B cell (primary cell): ENCODE data around the gene TMED9. TPM values are rescaled to one million over a fixed set of nuclear protein-coding genes. Genes with fewer than 3 reads are reported as not detected.
"Not testable (repeated sequence)": the region's sequence is repeated elsewhere in the genome, so short reads cannot be mapped to it uniquely, and the experiment has no call there.

Experiments
- ATAC-seq: fragments of 200-7000 bp; cut with Tn5 transposase; one replicate; pipeline ENCODE4 v1.10.0; 2021; ENCODE audit warnings: low read depth, mild to moderate bottlenecking, moderate number of reproducible peaks, moderate library complexity
- CTCF ChIA-PET: fragments of 350-600 bp; sonication (Branson Sonifier 250); formaldehyde crosslinking; loops from one replicate; lab custom pipeline; 2021; ENCODE audit warnings: antibody characterized with exemption, inconsistent platforms; lab: Charles Lee
- POLR2A ChIA-PET: fragments of 350-600 bp; sonication (Branson Sonifier 250); formaldehyde crosslinking; loops from one replicate; lab custom pipeline; 2021; ENCODE audit warnings: antibody characterized with exemption; lab: Charles Lee
- DNase-seq: peaks from one replicate; pipeline ENCODE4 v3.0.0; 2013
- H2AFZ ChIP-seq: 2 replicates; pipeline ENCODE4 v1.6.1; 2012; ENCODE audit warnings: mild to moderate bottlenecking, low read depth, low read length; ENCODE audit not compliant: insufficient read depth, poor library complexity, severe bottlenecking
- H3K27ac ChIP-seq, 2 donors: 1 replicate in 1 of 2; 2 replicates in 1 of 2; pipeline ENCODE4 v1.5.1; 2012 to 2013; ENCODE audit warnings: low read length in 2 of 2, mild to moderate bottlenecking in 2 of 2, moderate library complexity in 1 of 2
- H3K27me3 ChIP-seq, 4 experiments: fragments of 200-600 bp in 1 of 4; sonication (generic) in 1 of 4; replicated peaks in 1 of 4; 1 replicate in 2 of 4; 2 replicates in 2 of 4; pipeline versions ENCODE4 v1.6.1 to v1.7.0; 2013 to 2016; ENCODE audit warnings: low read length in 3 of 4, mild to moderate bottlenecking in 2 of 4, mixed read lengths in 1 of 4, moderate library complexity in 1 of 4; ENCODE audit not compliant: insufficient read depth in 4 of 4, control insufficient read depth in 3 of 4; ENCODE audit errors: control extremely low read depth in 1 of 4
- H3K36me3 ChIP-seq, 2 experiments: replicated peaks in 1 of 2; 1 replicate in 1 of 2; 2 replicates in 1 of 2; pipeline versions ENCODE4 v1.6.1 to v1.7.1; 2013; ENCODE audit warnings: low read length in 1 of 2; ENCODE audit not compliant: insufficient read depth in 2 of 2, control insufficient read depth in 1 of 2; ENCODE audit errors: control extremely low read depth in 1 of 2, extremely low read depth in 1 of 2
- H3K4me1 ChIP-seq, 2 donors: fragments of 200-600 bp in 1 of 2; sonication (generic) in 1 of 2; 1 replicate in 1 of 2; 2 replicates in 1 of 2; pipeline versions ENCODE4 v1.5.1 to v1.6.1; 2013 to 2017; ENCODE audit warnings: low read length in 2 of 2; ENCODE audit not compliant: control insufficient read depth in 2 of 2, insufficient read depth in 2 of 2
- H3K4me2 ChIP-seq: replicated peaks from 2 replicates; pipeline ENCODE3; 2012; ENCODE audit warnings: mild to moderate bottlenecking, low read depth, low read length; ENCODE audit not compliant: poor library complexity, severe bottlenecking
- H3K4me3 ChIP-seq, 5 experiments: fragments of 200-600 bp in 1 of 5; sonication (generic) in 1 of 5; 1 replicate in 3 of 5; 2 replicates in 2 of 5; pipeline versions ENCODE4 v1.5.1 to v1.7.0; 2011 to 2016; ENCODE audit warnings: low read length in 4 of 5, mild to moderate bottlenecking in 4 of 5, low read depth in 2 of 5, control low read depth in 1 of 5, moderate library complexity in 1 of 5; ENCODE audit not compliant: insufficient read depth in 1 of 5; ENCODE audit errors: control extremely low read depth in 1 of 5, extremely low read depth in 1 of 5
- H3K79me2 ChIP-seq: fragments of 200-600 bp; sonication (generic); one replicate; pipeline ENCODE4 v1.6.0; 2016; ENCODE audit warnings: low read length; ENCODE audit not compliant: control insufficient read depth, insufficient read depth
- H3K9ac ChIP-seq: fragments of 200-600 bp; sonication (generic); 2 replicates; pipeline ENCODE4 v1.6.1; 2017; ENCODE audit warnings: mild to moderate bottlenecking, low read length, moderate library complexity
- H3K9me3 ChIP-seq, 3 donors: one replicate each; pipeline versions ENCODE4 v1.6.1 to v1.7.1; 2013; ENCODE audit warnings: low read length in 2 of 3; ENCODE audit not compliant: control insufficient read depth in 2 of 3, insufficient read depth in 1 of 3; ENCODE audit errors: control extremely low read depth in 1 of 3
- H4K20me1 ChIP-seq: 2 replicates; pipeline ENCODE4 v1.6.0; 2012; ENCODE audit warnings: mild to moderate bottlenecking, low read length; ENCODE audit not compliant: insufficient read depth, control insufficient read depth, poor library complexity, severe bottlenecking
- H3K27ac Mint-ChIP-seq: one replicate; pipeline ENCODE4 v1.8.0; 2021; ENCODE audit warnings: mixed read lengths
- H3K27me3 Mint-ChIP-seq: one replicate; pipeline ENCODE4 v1.8.0; 2021; ENCODE audit warnings: mixed read lengths
- H3K4me1 Mint-ChIP-seq: one replicate; pipeline ENCODE4 v1.8.0; 2021; ENCODE audit warnings: mixed read lengths
- H3K4me3 Mint-ChIP-seq: one replicate; pipeline ENCODE4 v1.8.0; 2021; ENCODE audit warnings: mixed read lengths
- H3K9me3 Mint-ChIP-seq: one replicate; pipeline ENCODE4 v1.8.0; 2022; ENCODE audit warnings: mixed read lengths; ENCODE audit not compliant: insufficient read depth
- EZH2 ChIP-seq: IDR thresholded peaks from 2 replicates; pipeline ENCODE4 v1.6.1; 2012; ENCODE audit warnings: borderline replicate concordance, low read depth, mild to moderate bottlenecking, moderate library complexity, low read length; ENCODE audit not compliant: insufficient read depth, poor library complexity, severe bottlenecking
- WGBS: methylation state at CpG from one replicate; pipeline ENCODE4 v1.1.5; 2013; ENCODE audit warnings: missing lambda C conversion rate; ENCODE audit not compliant: insufficient coverage; 5-methylcytosine and 5-hydroxymethylcytosine counted together
- intact Hi-C: fragments of 100-400 bp; cut with micrococcal nuclease; formaldehyde crosslinking; loops from one replicate; pipeline ENCODE4 v1.10.0; 2022
- polyA plus RNA-seq: library from polyadenylated mRNA; depleted of rRNA; stranded (reverse); fragments of >200 nt; gene quantifications from 2 replicates; pipeline ENCODE4 v1.2.3, GENCODE V29; 2012
- total RNA-seq, 2 donors: library from RNA; stranded (reverse); fragments of 120-200 nt in 1 of 2; gene quantifications; 1 replicate in 1 of 2; 2 replicates in 1 of 2; pipeline versions ENCODE4 v1.2.3 to v1.2.4, GENCODE V29; 2013 to 2022
- TF ChIP-seq, protein P1 (sequence below): fragments of 200-600 bp; IDR thresholded peaks from one replicate; pipeline ENCODE4 v1.8.0; 2022; ENCODE audit warnings: antibody characterized with exemption, mild to moderate bottlenecking

The TMED9 gene
- total and polyA plus RNA-seq, 2 donors (not counting 1 experiment from before 2014, with no cell fraction given), result 54.7 to 67.6 TPM

DNA sequence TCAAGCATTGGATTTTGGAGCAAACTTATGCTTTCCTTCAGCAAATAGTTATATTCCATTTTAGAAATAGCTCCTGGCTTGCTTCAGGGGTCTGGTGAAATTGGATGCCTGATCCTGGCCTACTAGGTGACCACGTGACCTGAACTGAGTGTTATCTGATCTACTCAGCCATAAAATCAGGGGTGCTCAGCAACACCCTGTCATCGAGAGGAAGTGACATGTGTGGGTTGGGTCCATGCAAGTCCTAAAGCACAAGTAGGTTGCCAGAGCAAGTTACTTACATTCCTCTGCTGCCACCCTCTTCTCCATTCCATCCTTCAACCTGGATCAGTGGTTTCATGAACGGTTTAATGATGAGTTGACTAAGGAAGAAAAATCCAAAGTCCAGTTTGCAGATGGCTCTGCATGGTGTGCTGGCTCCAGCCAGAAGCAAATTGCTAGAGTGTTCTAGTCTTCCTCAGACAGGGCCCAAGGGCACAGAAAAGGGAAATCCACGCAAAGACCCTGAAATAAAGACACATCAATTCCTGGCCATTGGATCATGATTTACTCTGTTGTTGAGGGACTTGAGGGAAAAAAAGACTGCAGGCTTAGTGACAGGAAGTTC lies 34.9 kb upstream of the TMED9 start:
- Mint-ChIP-seq H3K4me1 (peaks cover 22% of the 10 kb centered on the region), H3K27me3 (no peaks in the 10 kb centered on the region), H3K9me3 (no peaks in the 10 kb centered on the region), H3K27ac (no peak overlapping the region), H3K4me3 (no peak overlapping the region)
- Histone ChIP-seq H2AFZ (no peak overlapping the region), H3K4me1 (peaks cover 14 to 18% of the 10 kb centered on the region in 2 donors), H3K9ac (no peak overlapping the region), H3K36me3 (peaks cover 0 to 9% of the 10 kb centered on the region in 2 experiments), H3K4me3 (no peak overlapping the region), H3K27me3 (no peaks in the 10 kb centered on the region), H3K79me2 (peaks cover 33% of the 10 kb centered on the region), H4K20me1 (peaks cover 16% of the 10 kb centered on the region), H3K9me3 (peaks cover 0 to 4% (median 0%) of the 10 kb centered on the region in 3 donors), H3K4me2 (no peak overlapping the region), H3K27ac (no peak overlapping the region)
- TF ChIP-seq EZH2, result no peak
- TF ChIP-seq, protein P1, sequence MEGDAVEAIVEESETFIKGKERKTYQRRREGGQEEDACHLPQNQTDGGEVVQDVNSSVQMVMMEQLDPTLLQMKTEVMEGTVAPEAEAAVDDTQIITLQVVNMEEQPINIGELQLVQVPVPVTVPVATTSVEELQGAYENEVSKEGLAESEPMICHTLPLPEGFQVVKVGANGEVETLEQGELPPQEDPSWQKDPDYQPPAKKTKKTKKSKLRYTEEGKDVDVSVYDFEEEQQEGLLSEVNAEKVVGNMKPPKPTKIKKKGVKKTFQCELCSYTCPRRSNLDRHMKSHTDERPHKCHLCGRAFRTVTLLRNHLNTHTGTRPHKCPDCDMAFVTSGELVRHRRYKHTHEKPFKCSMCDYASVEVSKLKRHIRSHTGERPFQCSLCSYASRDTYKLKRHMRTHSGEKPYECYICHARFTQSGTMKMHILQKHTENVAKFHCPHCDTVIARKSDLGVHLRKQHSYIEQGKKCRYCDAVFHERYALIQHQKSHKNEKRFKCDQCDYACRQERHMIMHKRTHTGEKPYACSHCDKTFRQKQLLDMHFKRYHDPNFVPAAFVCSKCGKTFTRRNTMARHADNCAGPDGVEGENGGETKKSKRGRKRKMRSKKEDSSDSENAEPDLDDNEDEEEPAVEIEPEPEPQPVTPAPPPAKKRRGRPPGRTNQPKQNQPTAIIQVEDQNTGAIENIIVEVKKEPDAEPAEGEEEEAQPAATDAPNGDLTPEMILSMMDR, result no peak
- POLR2A ChIA-PET, result no interaction called here
- no peak for DNase-seq
- CTCF ChIA-PET, result interaction anchor here (1.4 kb wide), 1 partner anchor 9 kb away, joined by 4 read pairs; no protein-coding TSS in a partner anchor
- intact Hi-C loops, result no loop called here
- ATAC-seq, result no peak
- WGBS, result 38% methylated on average over 1 of the region's 4 CpGs

DNA sequence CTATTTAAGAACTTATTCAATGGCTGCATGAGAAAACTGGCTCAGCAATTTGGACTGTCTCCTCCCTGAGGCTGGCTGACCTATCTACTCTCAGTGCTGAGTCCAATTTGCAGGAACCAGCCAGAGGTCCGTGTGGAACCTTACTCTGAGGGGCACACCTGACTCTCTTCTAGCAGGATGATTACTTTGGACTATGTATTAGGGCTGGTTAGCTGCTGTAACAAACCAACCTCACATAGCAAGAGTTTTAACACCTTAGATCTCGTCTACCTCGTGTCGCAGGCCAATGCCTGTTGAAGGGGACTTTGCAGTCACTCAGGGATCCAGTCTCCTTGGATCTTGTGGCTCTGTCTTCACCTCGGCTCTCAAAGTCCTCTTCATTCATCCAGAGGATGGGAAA lies 34.2 kb upstream of the TMED9 start:
- no peak for ATAC-seq
- no peak for TF ChIP-seq EZH2
- TF ChIP-seq, protein P1, result no peak
- Histone ChIP-seq H3K36me3 (peaks cover 0 to 2% of the 10 kb centered on the region in 2 experiments), H3K9me3 (peaks cover 0 to 4% (median 0%) of the 10 kb centered on the region in 3 donors), H3K27ac (no peak overlapping the region), H2AFZ (no peak overlapping the region), H3K4me1 (peaks cover 12 to 16% of the 10 kb centered on the region in 2 donors), H3K4me3 (no peak overlapping the region), H3K79me2 (peaks cover 27% of the 10 kb centered on the region), H4K20me1 (peaks cover 11% of the 10 kb centered on the region), H3K27me3 (no peaks in the 10 kb centered on the region), H3K9ac (no peak overlapping the region), H3K4me2 (no peak overlapping the region)
- ChIA-PET CTCF (interaction anchor here (0.8 to 1.0 kb wide), 2 partner anchors 48 to 153 kb away, joined by 3 read pairs; no protein-coding TSS in a partner anchor), POLR2A (interaction anchor here (0.5 kb wide), 1 partner anchor 558 kb away, joined by 3 read pairs; no protein-coding TSS in a partner anchor)
- H3K27ac Mint-ChIP-seq, result no peak overlapping the region
- no peak for DNase-seq
- no peaks in the 10 kb centered on the region for H3K9me3 Mint-ChIP-seq
- peaks cover 16% of the 10 kb centered on the region for H3K4me1 Mint-ChIP-seq
- H3K27me3 Mint-ChIP-seq, result no peaks in the 10 kb centered on the region
- no CpG with 5 or more reads among the region's 5 CpGs for WGBS
- intact Hi-C loops, result no loop called here
- H3K4me3 Mint-ChIP-seq, result no peak overlapping the region

DNA sequence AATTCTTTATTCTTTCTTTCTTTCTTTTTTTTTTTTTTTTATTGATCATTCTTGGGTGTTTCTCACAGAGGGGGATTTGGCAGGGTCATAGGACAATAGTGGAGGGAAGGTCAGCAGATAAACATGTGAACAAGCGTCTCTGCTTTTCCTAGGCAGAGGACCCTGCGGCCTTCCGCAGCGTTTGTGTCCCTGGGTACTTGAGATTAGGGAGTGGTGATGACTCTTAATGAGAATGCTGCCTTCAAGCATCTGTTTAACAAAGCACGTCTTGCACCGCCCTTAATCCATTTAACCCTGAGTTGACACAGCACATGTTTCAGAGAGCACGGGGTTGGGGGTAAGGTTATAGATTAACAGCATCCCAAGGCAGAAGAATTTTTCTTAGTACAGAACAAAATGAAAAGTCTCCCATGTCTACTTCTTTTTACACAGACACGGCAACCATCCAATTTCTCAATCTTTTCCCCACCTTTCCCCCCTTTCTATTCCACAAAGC lies 32.5 kb upstream of the TMED9 start:
- DNase-seq, CTCF ChIA-PET, H3K27me3 Mint-ChIP-seq, H3K4me2 ChIP-seq, H3K4me3 ChIP-seq, H3K36me3 ChIP-seq, H3K27ac Mint-ChIP-seq, intact Hi-C loops, H3K4me3 Mint-ChIP-seq, H3K4me1 ChIP-seq, H4K20me1 ChIP-seq, H3K9ac ChIP-seq, ATAC-seq, H3K27ac ChIP-seq, H3K27me3 ChIP-seq, POLR2A ChIA-PET, H3K4me1 Mint-ChIP-seq, H3K9me3 Mint-ChIP-seq, H3K9me3 ChIP-seq, H2AFZ ChIP-seq: not testable (repeated sequence)
- 96% methylated on average over 4 of the region's 8 CpGs for WGBS
- H3K79me2 ChIP-seq, result peaks cover 13% of the 10 kb centered on the region
